Heart left ventricle (tissue), 16 donors: ENCODE results near the gene SOX6. TPM values are rescaled to one million over a fixed set of nuclear protein-coding genes. Genes with fewer than 3 reads are reported as not detected.

ENCODE experiments used
- ATAC-seq, 4 donors: fragments of 200-7000 bp; cut with Tn5 transposase; one replicate each; pipeline ENCODE4 v1.9.1; 2020 to 2022; ENCODE audit warnings: moderate library complexity in 4 of 4, mild to moderate bottlenecking in 3 of 4, moderate number of reproducible peaks in 1 of 4
- DNase-seq, 5 donors: peaks; one replicate each; pipeline ENCODE4 v3.0.0-alpha.2; 2020
- H3K27ac ChIP-seq, 12 donors: fragments of 200-600 bp; sonication (generic) in 4 of 12; one replicate each; pipeline versions ENCODE4 v1.5.0 to v1.8.0; 2016 to 2022; ENCODE audit warnings: mild to moderate bottlenecking in 2 of 12
- H3K27me3 ChIP-seq, 9 donors: fragments of 200-600 bp; sonication (generic) in 2 of 9; one replicate each; pipeline versions ENCODE4 v1.5.1 to v1.8.0; 2016 to 2022; ENCODE audit warnings: mild to moderate bottlenecking in 3 of 9
- H3K36me3 ChIP-seq, 9 donors: fragments of 200-600 bp; sonication (generic) in 2 of 9; one replicate each; pipeline versions ENCODE4 v1.5.0 to v1.8.0; 2018 to 2022; ENCODE audit warnings: mild to moderate bottlenecking in 2 of 9
- H3K4me1 ChIP-seq, 12 donors: fragments of 200-600 bp; sonication (generic) in 4 of 12; one replicate each; pipeline versions ENCODE4 v1.5.0 to v1.8.0; 2016 to 2022; ENCODE audit warnings: mild to moderate bottlenecking in 3 of 12
- H3K4me3 ChIP-seq, 12 donors: fragments of 200-600 bp; sonication (generic) in 4 of 12; one replicate each; pipeline versions ENCODE4 v1.5.0 to v1.8.0; 2017 to 2022; ENCODE audit warnings: mild to moderate bottlenecking in 9 of 12, moderate library complexity in 4 of 12
- H3K9me3 ChIP-seq, 12 donors: fragments of 200-600 bp; sonication (generic) in 4 of 12; one replicate each; pipeline versions ENCODE4 v1.5.0 to v1.8.0; 2016 to 2022; ENCODE audit warnings: mild to moderate bottlenecking in 1 of 12
- POLR2A ChIP-seq, 2 donors: fragments of 450-650 bp; IDR thresholded peaks; one replicate each; pipeline ENCODE4 v1.6.1; 2017; ENCODE audit warnings: antibody characterized with exemption in 2 of 2, mild to moderate bottlenecking in 2 of 2, moderate library complexity in 2 of 2
- whole genome bisulfite sequencing, 4 donors: extraction: QIAGEN DNeasy Blood & Tissue Kit in 2 of 4; methylation state at CpG; one replicate each; pipeline versions ENCODE4 v1.1.5 to v1.1.7; 2013 to 2018; 5-methylcytosine and 5-hydroxymethylcytosine counted together
- intact Hi-C, 10 donors: fragments of 100-400 bp; cut with DNase I; formaldehyde crosslinking; loops; one replicate each; pipeline versions ENCODE4 v1.11.1 to v1.14.2; 2022
- polyA plus RNA-seq, 2 donors: library from polyadenylated mRNA; stranded (reverse); fragments of 200-250 nt; gene quantifications; one replicate each; pipeline ENCODE4 v1.2.3, GENCODE V29; 2013
- total RNA-seq, 9 donors: library from RNA; depleted of rRNA in 2 of 9; stranded (reverse); fragments of >200 nt in 2 of 9; fragmentation: NEBNext Ultra II Directional in 3 of 9; extraction: Animal tissue kit (Norgen Biotek cat#: 25700) in 3 of 9; gene quantifications; one replicate each; pipeline versions ENCODE4 v1.1.0 to v1.2.4, GENCODE V29; 2016 to 2023
- TF ChIP-seq, protein P1 (sequence below), 12 donors: fragments of 200-600 bp; sonication (generic) in 4 of 12; IDR thresholded peaks; one replicate each; pipeline versions ENCODE4 v1.5.0 to v1.8.0; 2018 to 2022; ENCODE audit warnings: antibody characterized with exemption in 12 of 12, mild to moderate bottlenecking in 5 of 12
- donor health status: ischemic (EF 13 %, LVEDD 7.1; RV severe dilation, severe dysfunction).
- donor health status: healthy with polysubstance abuse.
- donor health status: DM: no; HTN: yes; CAD: no.
- donor health status: DM: no; HTN: no; CAD: no.
- donor health status: ischemic (EF 25% LVEDD 6.9; RV normal size, moderate dysfunction).
- donor health status: ischemic (EF 25% LVEDD 5.7; RV mildly dilated, moderate dysfunction).
- donor health status: healthy.
- donor health status: DM: yes; HTN: yes; CAD: no.
- donor health status: ischemic (EF 35%, LVEDD 5.7; RV mildly dilated, moderate dysfunction).
- donor health status: nonischemic (EF 11% LVEDD 7.7; RV severe dilation, severe dysfunction).
- donor health status: DM: yes; HTN: yes; CAD: no.
- donor health status: PGD.
- donor health status: ischemic (EF 29% LVEDD 5.4; RV normal size, mild dysfunction).
- donor health status: nonischemic (EF 23%, LVEDD 6.1; RV moderate dilation, normal function).

The SOX6 gene
- total and polyA plus RNA-seq, 11 donors = 1.5 to 39.6 (median 15.6) TPM

DNA sequence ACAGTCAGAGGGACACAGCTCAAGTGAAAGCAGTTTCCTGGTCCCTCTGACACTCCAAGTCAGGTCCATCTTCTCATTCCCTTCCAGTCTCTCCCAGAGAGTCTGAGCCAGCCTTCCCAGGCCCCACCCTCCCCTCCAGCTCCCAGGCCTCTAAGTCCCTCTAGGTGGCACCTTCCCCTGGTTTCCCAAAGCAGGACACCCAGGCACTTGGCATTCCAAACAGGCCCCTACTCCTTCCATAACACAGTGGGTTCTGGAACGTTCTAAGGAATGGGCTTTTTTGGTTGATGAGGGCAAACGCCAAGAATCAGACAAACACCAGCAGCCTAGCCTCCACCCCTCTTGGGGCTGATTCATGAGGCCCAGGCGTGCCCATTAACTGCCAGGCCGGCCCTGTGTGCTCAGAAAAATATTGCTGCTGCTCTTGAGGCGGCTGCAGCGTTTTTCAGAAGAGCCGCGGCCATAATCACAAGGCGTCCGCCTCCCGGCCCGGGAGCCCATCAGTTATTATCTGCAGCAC lies 418.7 kb downstream of the SOX6 start:
- Histone ChIP-seq H3K4me1 (peaks cover 0 to 6% (median 0%) of the 10 kb centered on the region in 12 donors), H3K9me3 (no peaks in the 10 kb centered on the region), H3K4me3 (no peak overlapping the region), H3K36me3 (no peaks in the 10 kb centered on the region), H3K27me3 (no peaks in the 10 kb centered on the region), H3K27ac (peak overlapping the region in 1 of 12 donors; percentile 54)
- TF ChIP-seq, protein P1, sequence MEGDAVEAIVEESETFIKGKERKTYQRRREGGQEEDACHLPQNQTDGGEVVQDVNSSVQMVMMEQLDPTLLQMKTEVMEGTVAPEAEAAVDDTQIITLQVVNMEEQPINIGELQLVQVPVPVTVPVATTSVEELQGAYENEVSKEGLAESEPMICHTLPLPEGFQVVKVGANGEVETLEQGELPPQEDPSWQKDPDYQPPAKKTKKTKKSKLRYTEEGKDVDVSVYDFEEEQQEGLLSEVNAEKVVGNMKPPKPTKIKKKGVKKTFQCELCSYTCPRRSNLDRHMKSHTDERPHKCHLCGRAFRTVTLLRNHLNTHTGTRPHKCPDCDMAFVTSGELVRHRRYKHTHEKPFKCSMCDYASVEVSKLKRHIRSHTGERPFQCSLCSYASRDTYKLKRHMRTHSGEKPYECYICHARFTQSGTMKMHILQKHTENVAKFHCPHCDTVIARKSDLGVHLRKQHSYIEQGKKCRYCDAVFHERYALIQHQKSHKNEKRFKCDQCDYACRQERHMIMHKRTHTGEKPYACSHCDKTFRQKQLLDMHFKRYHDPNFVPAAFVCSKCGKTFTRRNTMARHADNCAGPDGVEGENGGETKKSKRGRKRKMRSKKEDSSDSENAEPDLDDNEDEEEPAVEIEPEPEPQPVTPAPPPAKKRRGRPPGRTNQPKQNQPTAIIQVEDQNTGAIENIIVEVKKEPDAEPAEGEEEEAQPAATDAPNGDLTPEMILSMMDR (IDR thresholded peaks at IDR 0.05) = no peak
- TF ChIP-seq POLR2A (IDR thresholded peaks at IDR 0.05) = no peak
- DNase-seq (no peak), ATAC-seq (no peak)
- 95 to 96% (median 96%) methylated on average over 12 of the region's 12 CpGs for WGBS, 4 donors
- intact Hi-C loops = no loop called here

- H3K27me3 ChIP-seq = no peaks in the 10 kb centered on the region
- TF ChIP-seq, protein P1 (IDR thresholded peaks at IDR 0.05) = no peak
- no peak for TF ChIP-seq POLR2A (IDR thresholded peaks at IDR 0.05)
- 97 to 100% (median 98%) methylated on average over 2 of the region's 2 CpGs for WGBS, 4 donors
These were observed 420.3 kb downstream of the SOX6 start for GRCh38 chr11:15936011-15936410.

GRCh38 chr11:15935373-15935772 lies 421.0 kb downstream of the SOX6 start:
- no peaks in the 10 kb centered on the region for H3K4me1 ChIP-seq
- H3K27ac ChIP-seq = no peak overlapping the region
- H3K4me3 ChIP-seq = no peak overlapping the region
- H3K27me3 ChIP-seq = no peaks in the 10 kb centered on the region
- 93 to 96% (median 95%) methylated on average over 8 of the region's 8 CpGs for WGBS, 4 donors
- H3K36me3 ChIP-seq = no peaks in the 10 kb centered on the region
- no peak for DNase-seq
- peaks cover 0 to 10% (median 0%) of the 10 kb centered on the region in 12 donors for H3K9me3 ChIP-seq
- TF ChIP-seq, protein P1 (IDR thresholded peaks at IDR 0.05) = no peak
- no peak for TF ChIP-seq POLR2A (IDR thresholded peaks at IDR 0.05)
- intact Hi-C loops = no loop called here
- no peak for ATAC-seq

More at GRCh38 chr11:15936011-15936410, 420.3 kb downstream of the SOX6 start:
- no peak overlapping the region for H3K27ac ChIP-seq
- no peak for ATAC-seq
- no peak overlapping the region for H3K4me3 ChIP-seq
- peaks cover 0 to 2% (median 0%) of the 10 kb centered on the region in 12 donors for H3K4me1 ChIP-seq
- no peak for DNase-seq
- H3K9me3 ChIP-seq = peaks cover 0 to 10% (median 0%) of the 10 kb centered on the region in 12 donors
- no peaks in the 10 kb centered on the region for H3K36me3 ChIP-seq
- intact Hi-C loops = no loop called here

DNA sequence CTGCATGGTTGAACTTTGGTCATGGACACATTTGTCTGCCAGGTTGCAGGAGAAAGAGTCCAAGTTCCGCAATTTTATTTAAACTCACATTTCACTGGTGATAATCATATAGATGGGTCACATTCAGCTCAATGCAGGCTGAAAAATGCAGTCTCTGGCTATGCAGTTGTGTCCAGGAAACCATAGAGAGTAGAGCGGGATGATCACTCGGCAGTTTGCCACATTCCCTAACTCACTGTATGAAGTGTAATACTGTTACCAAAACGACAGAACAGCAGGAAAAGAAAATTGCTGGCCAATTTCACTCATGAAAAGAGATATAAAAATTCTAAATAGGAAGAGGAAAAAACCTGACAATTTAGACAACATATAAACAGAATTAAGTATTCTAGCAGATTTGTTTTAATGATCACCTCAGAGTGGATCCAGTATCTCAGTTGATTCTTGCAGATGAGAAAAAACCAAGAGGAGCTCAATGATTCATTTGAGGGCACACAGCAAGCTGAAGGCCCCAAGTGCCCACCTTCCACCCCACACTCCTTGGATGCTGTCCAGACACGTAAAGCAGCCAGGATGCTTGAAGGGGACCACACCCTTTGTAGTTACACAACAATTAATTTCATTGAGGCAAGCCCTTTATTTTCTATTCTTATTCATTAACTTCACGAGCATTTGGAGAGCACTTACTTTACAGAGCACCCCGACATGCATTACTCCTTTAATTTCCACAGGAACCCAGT lies 422.3 kb downstream of the SOX6 start:
- Histone ChIP-seq H3K4me3 (no peak overlapping the region), H3K27ac (no peak overlapping the region), H3K27me3 (no peaks in the 10 kb centered on the region), H3K4me1 (no peaks in the 10 kb centered on the region), H3K9me3 (peaks cover 0 to 10% (median 0%) of the 10 kb centered on the region in 12 donors), H3K36me3 (no peaks in the 10 kb centered on the region)
- no peak for TF ChIP-seq POLR2A (IDR thresholded peaks at IDR 0.05)
- TF ChIP-seq, protein P1 (IDR thresholded peaks at IDR 0.05) = no peak
- DNase-seq = no peak
- WGBS, 4 donors = 67 to 80% (median 76%) methylated on average over 7 of the region's 7 CpGs
- no peak for ATAC-seq
- intact Hi-C loops = no loop called here
